Measurements from ENCODE around the gene LAYN. TPM values are rescaled to one million over a fixed set of nuclear protein-coding genes. Genes with fewer than 3 reads are reported as not detected.

LAYN gene
- total RNA-seq, 1 donor from 2014 or later = 2.8 TPM

DNA sequence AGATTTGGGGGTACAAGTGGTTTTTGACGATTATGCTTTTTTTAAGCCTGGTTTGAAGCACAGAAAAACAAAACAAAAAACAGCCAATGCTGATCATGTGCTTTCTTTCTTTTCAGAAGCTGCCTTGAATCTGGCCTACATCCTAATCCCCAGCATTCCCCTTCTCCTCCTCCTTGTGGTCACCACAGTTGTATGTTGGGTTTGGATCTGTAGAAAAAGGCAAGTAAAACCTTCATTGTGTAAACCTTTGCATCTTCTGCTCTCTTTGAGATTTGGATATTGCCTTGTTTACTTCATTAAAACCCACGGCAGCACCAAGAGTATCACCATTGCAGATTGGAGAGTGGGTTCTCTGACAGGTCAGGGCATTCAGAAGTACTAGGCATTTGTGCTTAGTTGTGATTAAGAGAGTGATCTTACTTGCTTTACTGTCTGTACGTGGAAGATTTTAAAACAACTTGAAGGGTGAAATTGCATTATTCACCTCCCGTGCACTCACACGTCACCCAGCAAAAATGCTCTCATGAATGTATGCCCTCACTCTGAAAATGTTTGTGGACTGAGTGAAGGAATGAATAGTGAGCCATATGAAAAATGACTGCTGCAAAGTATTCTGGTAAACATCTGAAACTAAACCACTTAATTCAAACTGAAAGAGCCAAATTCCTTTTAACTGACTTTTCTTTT is 17.0 kb downstream of the LAYN start:
- Histone ChIP-seq H3K27ac (replicated peaks) (no peak overlapping the region), H3K4me3 (no peak overlapping the region), H3K27me3 (ENCODE audit: low read depth) (no peaks in the 10 kb centered on the region), H3K4me1 (no peaks in the 10 kb centered on the region), H3K36me3 (peaks cover 5% of the 10 kb centered on the region), H3K9me3 (replicated peaks) (peaks cover 7% of the 10 kb centered on the region)
- intact Hi-C loops (cut with micrococcal nuclease) = no loop called here
- DNase-seq = no peak
- TF ChIP-seq, protein P1, sequence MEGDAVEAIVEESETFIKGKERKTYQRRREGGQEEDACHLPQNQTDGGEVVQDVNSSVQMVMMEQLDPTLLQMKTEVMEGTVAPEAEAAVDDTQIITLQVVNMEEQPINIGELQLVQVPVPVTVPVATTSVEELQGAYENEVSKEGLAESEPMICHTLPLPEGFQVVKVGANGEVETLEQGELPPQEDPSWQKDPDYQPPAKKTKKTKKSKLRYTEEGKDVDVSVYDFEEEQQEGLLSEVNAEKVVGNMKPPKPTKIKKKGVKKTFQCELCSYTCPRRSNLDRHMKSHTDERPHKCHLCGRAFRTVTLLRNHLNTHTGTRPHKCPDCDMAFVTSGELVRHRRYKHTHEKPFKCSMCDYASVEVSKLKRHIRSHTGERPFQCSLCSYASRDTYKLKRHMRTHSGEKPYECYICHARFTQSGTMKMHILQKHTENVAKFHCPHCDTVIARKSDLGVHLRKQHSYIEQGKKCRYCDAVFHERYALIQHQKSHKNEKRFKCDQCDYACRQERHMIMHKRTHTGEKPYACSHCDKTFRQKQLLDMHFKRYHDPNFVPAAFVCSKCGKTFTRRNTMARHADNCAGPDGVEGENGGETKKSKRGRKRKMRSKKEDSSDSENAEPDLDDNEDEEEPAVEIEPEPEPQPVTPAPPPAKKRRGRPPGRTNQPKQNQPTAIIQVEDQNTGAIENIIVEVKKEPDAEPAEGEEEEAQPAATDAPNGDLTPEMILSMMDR (IDR thresholded peaks at IDR 0.05; ENCODE audit: borderline replicate concordance) = no peak

DNA sequence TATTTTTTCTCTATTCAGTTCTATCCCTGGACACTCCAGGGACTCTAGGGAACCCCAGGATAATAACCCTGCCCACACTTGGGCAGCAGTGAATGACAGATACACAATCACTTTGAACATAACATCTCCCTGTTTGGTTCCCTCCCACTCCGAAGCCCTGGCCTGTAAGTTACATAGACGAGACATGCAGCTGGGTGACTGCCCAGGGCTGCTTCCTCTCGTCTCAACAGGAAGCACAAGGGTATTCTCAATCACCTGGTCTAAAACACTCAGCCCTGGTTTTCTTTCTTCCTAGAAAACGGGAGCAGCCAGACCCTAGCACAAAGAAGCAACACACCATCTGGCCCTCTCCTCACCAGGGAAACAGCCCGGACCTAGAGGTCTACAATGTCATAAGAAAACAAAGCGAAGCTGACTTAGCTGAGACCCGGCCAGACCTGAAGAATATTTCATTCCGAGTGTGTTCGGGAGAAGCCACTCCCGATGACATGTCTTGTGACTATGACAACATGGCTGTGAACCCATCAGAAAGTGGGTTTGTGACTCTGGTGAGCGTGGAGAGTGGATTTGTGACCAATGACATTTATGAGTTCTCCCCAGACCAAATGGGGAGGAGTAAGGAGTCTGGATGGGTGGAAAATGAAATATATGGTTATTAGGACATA is 19.4 kb downstream of the LAYN start:
- Histone ChIP-seq H3K27me3 (ENCODE audit: low read depth) (no peaks in the 10 kb centered on the region), H3K4me1 (no peaks in the 10 kb centered on the region), H3K36me3 (peaks cover 5% of the 10 kb centered on the region), H3K27ac (replicated peaks) (no peak overlapping the region), H3K9me3 (replicated peaks) (peaks cover 7% of the 10 kb centered on the region), H3K4me3 (no peak overlapping the region)
- TF ChIP-seq, protein P1 (IDR thresholded peaks at IDR 0.05; ENCODE audit: borderline replicate concordance) = no peak
- no peak for DNase-seq
- intact Hi-C loops (cut with micrococcal nuclease) = no loop called here

DNA sequence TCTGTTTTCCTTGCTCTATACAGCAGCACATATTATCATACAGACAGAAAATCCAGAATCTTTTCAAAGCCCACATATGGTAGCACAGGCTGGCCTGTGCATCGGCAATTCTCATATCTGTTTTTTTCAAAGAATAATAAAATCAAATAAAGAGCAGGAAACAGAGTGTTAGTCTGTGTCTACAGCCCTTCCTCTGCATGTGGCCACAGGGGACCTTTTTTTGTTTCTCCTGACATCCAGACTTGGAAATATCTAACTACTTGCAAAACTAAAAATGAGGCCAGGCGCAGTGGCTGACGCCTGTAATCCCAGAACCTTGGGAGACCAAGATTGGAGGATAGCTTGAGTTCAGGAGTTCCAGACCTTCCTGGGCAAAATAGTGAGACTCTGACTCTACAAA is 20.3 kb downstream of the LAYN start:
- Histone ChIP-seq H3K27ac (replicated peaks) (no peak overlapping the region), H3K4me1 (no peaks in the 10 kb centered on the region), H3K36me3 (peaks cover 3% of the 10 kb centered on the region), H3K9me3 (replicated peaks) (peaks cover 7% of the 10 kb centered on the region), H3K27me3 (ENCODE audit: low read depth) (no peaks in the 10 kb centered on the region), H3K4me3 (no peak overlapping the region)
- intact Hi-C loops (cut with micrococcal nuclease) = no loop called here
- no peak for DNase-seq
- TF ChIP-seq, protein P1 (IDR thresholded peaks at IDR 0.05; ENCODE audit: borderline replicate concordance) = no peak

DNA sequence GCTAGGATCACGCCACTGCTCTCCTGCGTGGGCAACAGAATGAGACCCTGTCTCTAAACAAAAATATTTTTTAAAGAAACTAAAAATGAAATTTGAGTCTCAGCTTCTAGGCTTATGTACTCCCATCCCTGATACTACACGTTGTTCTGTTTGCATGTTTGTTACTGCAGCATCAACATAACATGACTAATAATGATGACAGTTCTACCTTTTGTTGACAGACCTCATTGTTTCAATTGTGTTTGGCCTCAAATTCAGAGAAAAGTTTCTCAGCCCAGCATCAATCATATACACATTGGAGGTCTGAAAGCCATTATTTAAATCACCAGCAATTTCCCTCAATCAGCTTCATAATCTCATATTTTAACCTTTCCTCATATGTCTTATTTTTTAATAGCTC is 20.8 kb downstream of the LAYN start:
- no peak for DNase-seq
- TF ChIP-seq, protein P1 (IDR thresholded peaks at IDR 0.05; ENCODE audit: borderline replicate concordance) = no peak
- no peak overlapping the region for H3K4me3 ChIP-seq
- intact Hi-C loops (cut with micrococcal nuclease) = no loop called here
- H3K27ac ChIP-seq (replicated peaks) = no peak overlapping the region
- H3K9me3 ChIP-seq (replicated peaks) = peaks cover 2% of the 10 kb centered on the region
- no peaks in the 10 kb centered on the region for H3K4me1 ChIP-seq
- no peaks in the 10 kb centered on the region for H3K27me3 ChIP-seq (ENCODE audit: low read depth)
- H3K36me3 ChIP-seq = no peaks in the 10 kb centered on the region

DNA sequence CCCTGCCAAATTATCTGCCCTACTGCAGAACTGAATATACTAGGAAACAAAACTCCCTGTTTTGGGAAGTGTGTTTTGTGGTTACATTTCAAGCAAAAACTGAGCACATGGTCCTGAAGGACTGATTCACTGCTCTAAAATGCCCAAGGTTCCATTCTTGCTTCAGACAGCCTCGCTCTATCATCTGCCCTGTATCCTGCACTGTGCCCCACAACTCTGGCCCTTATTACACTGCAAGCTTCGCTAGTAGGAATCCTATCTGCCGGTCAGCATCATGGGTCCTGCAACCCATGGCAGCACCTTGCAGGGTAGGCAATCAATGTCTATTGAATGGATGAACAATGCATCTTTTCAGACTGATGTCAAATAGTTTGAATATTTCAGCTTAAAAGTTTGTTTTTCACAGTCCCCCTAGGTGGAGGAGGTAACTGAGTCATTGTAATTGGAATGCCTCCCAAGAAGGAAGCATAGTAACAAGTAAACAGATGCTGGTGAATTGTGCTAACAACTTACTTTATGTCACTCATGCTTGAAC is 21.3 kb downstream of the LAYN start:
- H3K27ac ChIP-seq (replicated peaks) = no peak overlapping the region
- no peaks in the 10 kb centered on the region for H3K9me3 ChIP-seq (replicated peaks)
- no peaks in the 10 kb centered on the region for H3K36me3 ChIP-seq
- no peak for DNase-seq
- intact Hi-C loops (cut with micrococcal nuclease) = no loop called here
- TF ChIP-seq, protein P1 (IDR thresholded peaks at IDR 0.05; ENCODE audit: borderline replicate concordance) = no peak
- H3K4me1 ChIP-seq = no peaks in the 10 kb centered on the region
- no peak overlapping the region for H3K4me3 ChIP-seq
- no peaks in the 10 kb centered on the region for H3K27me3 ChIP-seq (ENCODE audit: low read depth)

Measured in left ventricle myocardium inferior (tissue), 1 donor.